Left ventricle myocardium superior (tissue), 1 donor: ENCODE data around the gene MORN5. TPM values are rescaled to one million over a fixed set of nuclear protein-coding genes. Genes with fewer than 3 reads are reported as not detected.

ENCODE experiments used
- ATAC-seq: fragments of 200-7000 bp; cut with Tn5 transposase; one replicate; pipeline ENCODE4 v1.9.1; 2020; ENCODE audit warnings: mild to moderate bottlenecking, moderate library complexity
- DNase-seq: peaks from one replicate; pipeline ENCODE4 v3.0.0-alpha.2; 2020
- intact Hi-C: fragments of 100-400 bp; cut with micrococcal nuclease; formaldehyde crosslinking; loops from one replicate; pipeline ENCODE4 v1.11.0; 2022
- total RNA-seq: library from RNA; stranded (reverse); fragmentation: NEBNext Ultra II Directional; extraction: Animal tissue kit (Norgen Biotek cat#: 25700); gene quantifications from one replicate; pipeline ENCODE4 v1.2.1, GENCODE V29; 2021
- donor health status: DM: no; HTN: yes; CAD: no; lungs with severe emphysema.

The MORN5 gene
- total RNA-seq, 1 donor from 2014 or later: not detected

- ATAC-seq: no peak
- no peak for DNase-seq
- intact Hi-C loops: no loop called here
Measured at GRCh38 chr9:122135529-122135859, 24.2 kb upstream of the MORN5 start.

GRCh38 chr9:122138560-122139268, 21.0 kb upstream of the MORN5 start:
- ATAC-seq: no peak
- intact Hi-C loops: no loop called here

GRCh38 chr9:122140368-122141193, 19.1 kb upstream of the MORN5 start:
- DNase-seq: no peak
- intact Hi-C loops: no loop called here

More at GRCh38 chr9:122138560-122139268, 21.0 kb upstream of the MORN5 start:
- no peak for DNase-seq

GRCh38 chr9:122141671-122142070, 18.0 kb upstream of the MORN5 start:
- DNase-seq (no peak), ATAC-seq (peak; percentile 32)
- intact Hi-C loops: no loop called here

More at GRCh38 chr9:122140368-122141193, 19.1 kb upstream of the MORN5 start:
- ATAC-seq: no peak

- DNase-seq (no peak), ATAC-seq (peak; percentile 26)
- intact Hi-C loops: no loop called here
Measured at GRCh38 chr9:122143296-122143695, 16.4 kb upstream of the MORN5 start.

- DNase-seq (no peak), ATAC-seq (no peak)
- intact Hi-C loops: no loop called here
Measured at GRCh38 chr9:122143876-122144405, 15.8 kb upstream of the MORN5 start.

- DNase-seq (no peak), ATAC-seq (peak; percentile 32)
- intact Hi-C loops: no loop called here
Measured at GRCh38 chr9:122144836-122145591, 14.7 kb upstream of the MORN5 start.

- intact Hi-C loops: no loop called here
- DNase-seq (no peak), ATAC-seq (no peak)
Measured at GRCh38 chr9:122145592-122145863, 14.2 kb upstream of the MORN5 start.

GRCh38 chr9:122151267-122151828, 8.4 kb upstream of the MORN5 start:
- DNase-seq (no peak), ATAC-seq (peak; percentile 58)
- intact Hi-C loops: no loop called here

GRCh38 chr9:122155796-122156195, 3.9 kb upstream of the MORN5 start:
- ATAC-seq: no peak
- intact Hi-C loops: no loop called here
- no peak for DNase-seq

GRCh38 chr9:122158202-122158601, 1.5 kb upstream of the MORN5 start:
- DNase-seq: peak; percentile 35
- intact Hi-C loops: no loop called here
- ATAC-seq: peak; percentile 30

- no peak for DNase-seq
- ATAC-seq: no peak
Measured at GRCh38 chr9:122159925-122160246, 178 bp downstream of the MORN5 start.

GRCh38 chr9:122162415-122162814, 2.7 kb downstream of the MORN5 start:
- DNase-seq: no peak
- intact Hi-C loops: no loop called here
- no peak for ATAC-seq

More at GRCh38 chr9:122159925-122160246, 178 bp downstream of the MORN5 start:
- intact Hi-C loops: no loop called here

GRCh38 chr9:122164286-122164685, 4.6 kb downstream of the MORN5 start:
- ATAC-seq (no peak), DNase-seq (no peak)
- intact Hi-C loops: no loop called here

GRCh38 chr9:122168356-122168755, 8.6 kb downstream of the MORN5 start:
- intact Hi-C loops: no loop called here
- ATAC-seq: no peak
- no peak for DNase-seq

GRCh38 chr9:122172131-122172530, 12.4 kb downstream of the MORN5 start:
- intact Hi-C loops: no loop called here

GRCh38 chr9:122173670-122174069, 14.0 kb downstream of the MORN5 start:
- intact Hi-C loops: no loop called here
- DNase-seq (no peak), ATAC-seq (no peak)

More at GRCh38 chr9:122172131-122172530, 12.4 kb downstream of the MORN5 start:
- DNase-seq (no peak), ATAC-seq (no peak)

GRCh38 chr9:122176916-122177315, 17.2 kb downstream of the MORN5 start:
- DNase-seq: no peak
- intact Hi-C loops: no loop called here
- no peak for ATAC-seq

- no peak for ATAC-seq
- no peak for DNase-seq
- intact Hi-C loops: no loop called here
Measured at GRCh38 chr9:122179054-122179689, 19.5 kb downstream of the MORN5 start.
